ENCODE results near the gene UNC13D.
"Not testable (repeated sequence)": the region's sequence is repeated elsewhere in the genome, so short reads cannot be mapped to it uniquely, and the experiment has no call there.

The UNC13D gene

DNA sequence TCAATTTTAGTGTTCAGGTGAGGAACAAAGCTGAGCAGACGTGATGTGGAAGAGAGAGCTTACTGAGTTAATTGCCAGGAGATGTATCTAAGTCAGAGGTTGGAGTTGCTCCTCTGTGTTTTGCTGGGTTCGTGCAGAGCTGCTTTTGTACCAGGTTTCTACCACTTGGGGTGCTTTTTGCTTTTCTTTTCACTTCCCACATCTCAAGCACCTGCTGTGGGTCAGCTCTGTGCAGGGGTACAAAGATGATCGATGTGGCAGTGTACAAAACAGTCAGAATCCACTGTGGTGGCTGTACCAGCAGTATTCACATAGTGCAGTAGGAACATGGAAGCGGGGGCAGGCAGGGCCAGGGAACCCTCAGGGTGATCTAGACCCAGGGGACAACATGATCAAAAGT, 44.8 kb downstream of the UNC13D start:
- DNase-seq = no peak

- DNase-seq = no peak
Measured at GRCh38 chr17:75795820-75796607, 48.2 kb downstream of the UNC13D start.

- DNase-seq = no peak
Measured at GRCh38 chr17:75793460-75793859, 50.7 kb downstream of the UNC13D start.

GRCh38 chr17:75791254-75791653, 53.0 kb downstream of the UNC13D start:
- no peak for DNase-seq

DNA sequence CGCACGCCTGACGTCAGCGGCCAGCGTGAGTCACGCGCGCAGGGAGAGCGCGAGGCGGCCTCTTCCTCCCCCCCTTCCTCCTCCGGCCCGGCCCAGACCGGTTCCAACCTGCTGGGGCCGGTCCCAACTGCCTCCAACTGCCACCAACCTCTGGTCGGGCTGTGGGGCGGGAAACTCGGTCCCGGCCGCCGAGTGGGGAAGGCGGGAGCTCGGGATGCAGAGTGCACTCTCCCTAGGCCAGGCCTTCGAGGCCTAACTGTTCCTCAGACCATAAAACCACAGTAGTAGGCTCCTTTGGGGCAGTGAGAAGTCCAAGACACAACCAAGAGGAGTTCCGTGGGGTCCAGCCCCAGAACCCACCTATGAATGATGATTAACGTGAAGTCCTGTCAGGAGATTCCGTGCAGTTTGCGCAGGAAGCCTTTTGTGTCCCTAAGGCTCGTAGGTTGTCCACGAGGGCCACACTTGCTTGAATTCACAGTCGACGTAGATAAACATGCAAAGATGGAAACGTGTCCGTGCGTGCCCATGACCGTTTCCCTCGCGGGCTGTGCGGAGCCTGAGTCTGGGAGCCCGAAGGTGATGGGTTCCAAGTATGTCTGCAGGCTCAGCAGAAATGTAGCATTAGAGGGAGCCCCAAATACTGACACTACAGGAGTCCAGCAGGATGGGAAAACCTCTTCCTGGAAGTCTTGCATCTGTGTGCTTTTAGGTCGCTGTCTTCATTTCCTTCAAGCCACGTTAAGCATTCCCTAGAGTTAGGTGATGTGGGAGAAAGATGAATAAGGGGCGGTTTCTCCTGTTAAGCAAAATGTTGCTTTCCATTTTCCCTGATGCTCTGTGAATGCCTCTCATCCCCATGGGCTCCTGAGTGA, 59.0 kb downstream of the UNC13D start:
- DNase-seq = peak in 13 of 14 donors; percentile 87 to 99 (median 96)

GRCh38 chr17:75784473-75785015, 59.7 kb downstream of the UNC13D start, which contains the start of gene UNK:
UNK (plus strand) TSS chr17:75784806; CDS start chr17:75784881, 75 bp downstream.
- peak; percentile 87 to 99 (median 98) for DNase-seq

DNA sequence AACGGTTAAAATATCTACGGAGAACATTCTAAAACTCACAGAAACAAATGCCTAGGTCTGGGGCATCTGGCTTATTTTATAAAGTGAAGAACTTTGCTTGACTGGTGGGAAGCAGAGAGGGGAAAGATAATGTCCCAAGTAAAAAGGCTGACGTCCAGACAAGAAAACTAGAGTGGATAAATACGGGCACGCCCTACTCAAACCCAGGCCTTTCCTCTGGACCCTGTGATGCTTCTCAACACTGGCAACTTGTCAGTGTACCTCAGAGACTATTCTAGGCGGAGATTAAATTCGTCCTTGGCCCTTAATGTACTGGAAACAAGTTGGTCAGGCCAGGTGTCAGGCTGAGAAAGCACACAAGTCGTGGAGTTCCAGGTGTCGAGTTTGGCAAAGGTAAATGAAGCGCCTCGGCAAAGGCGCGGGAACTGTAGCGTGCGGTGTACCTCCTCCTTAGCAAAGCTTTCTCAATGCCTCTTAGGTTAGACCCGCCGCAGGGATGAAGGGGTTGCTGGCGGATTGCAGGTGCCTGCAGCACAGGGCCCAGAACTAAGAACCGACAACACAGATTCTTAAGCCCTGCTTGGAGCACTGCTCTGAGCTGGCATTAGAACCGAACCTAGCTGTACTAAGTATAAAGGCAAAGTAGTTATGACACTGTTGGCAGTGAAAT, 60.3 kb downstream of the UNC13D start:
- peak in 2 of 14 donors; percentile 59 to 67 for DNase-seq

GRCh38 chr17:75783069-75783783, 61.0 kb downstream of the UNC13D start:
- DNase-seq = no peak

GRCh38 chr17:75779987-75780889, 64.0 kb downstream of the UNC13D start:
- no peak for DNase-seq

DNA sequence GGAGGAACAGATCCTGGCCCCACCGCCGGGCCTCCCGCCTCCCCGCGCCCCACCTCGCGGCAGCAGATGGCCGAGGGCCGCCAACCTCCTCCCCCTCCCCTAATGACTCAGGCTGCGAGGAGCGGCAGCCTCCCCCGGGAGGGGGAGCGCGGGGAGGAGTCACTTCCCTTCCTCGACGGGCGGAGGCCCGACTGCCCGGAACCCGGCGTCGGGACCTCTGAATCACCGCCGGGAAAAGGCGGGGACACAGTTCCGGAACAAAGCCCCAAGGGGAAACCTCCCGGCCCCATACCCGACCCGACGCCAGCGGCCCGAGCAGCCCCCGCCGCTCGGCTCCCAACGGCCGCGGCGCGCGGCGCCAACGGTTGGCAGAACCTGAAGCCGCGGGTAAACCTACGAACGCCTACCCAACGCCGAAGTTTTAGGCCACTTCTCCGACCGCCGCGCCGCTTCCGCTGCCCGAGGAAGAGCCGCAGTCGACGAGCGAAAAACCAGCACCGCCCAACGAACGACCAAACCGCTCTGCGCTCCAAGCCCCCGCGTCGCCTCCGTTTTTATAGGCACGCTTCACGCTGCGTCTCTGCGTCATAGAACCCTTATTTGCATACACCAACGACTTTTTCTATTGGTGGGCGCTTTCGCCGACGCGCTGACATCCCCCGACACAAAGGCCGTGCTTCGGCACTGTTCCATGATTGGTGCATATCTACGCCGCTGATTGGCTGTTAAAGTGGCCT, 64.8 kb downstream of the UNC13D start:
- DNase-seq = peak; percentile 74 to 99 (median 94)

DNA sequence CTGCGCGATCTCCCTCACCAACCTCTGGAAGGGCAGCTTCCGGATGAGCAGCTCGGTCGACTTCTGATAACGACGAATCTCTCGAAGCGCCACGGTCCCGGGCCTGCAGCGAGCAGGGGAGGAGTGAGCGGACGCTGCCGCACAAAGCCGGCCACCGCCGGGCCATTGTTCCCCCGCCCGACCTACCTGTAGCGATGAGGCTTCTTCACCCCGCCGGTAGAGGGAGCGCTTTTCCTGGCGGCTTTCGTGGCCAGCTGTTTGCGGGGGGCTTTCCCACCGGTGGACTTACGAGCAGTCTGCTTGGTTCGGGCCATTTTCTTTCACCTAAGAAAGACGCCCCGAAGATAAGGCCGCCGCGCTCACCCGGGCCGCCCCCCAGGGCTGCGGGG, 65.3 kb downstream of the UNC13D start:
- DNase-seq = peak in 1 of 14 donors; percentile 66

DNA sequence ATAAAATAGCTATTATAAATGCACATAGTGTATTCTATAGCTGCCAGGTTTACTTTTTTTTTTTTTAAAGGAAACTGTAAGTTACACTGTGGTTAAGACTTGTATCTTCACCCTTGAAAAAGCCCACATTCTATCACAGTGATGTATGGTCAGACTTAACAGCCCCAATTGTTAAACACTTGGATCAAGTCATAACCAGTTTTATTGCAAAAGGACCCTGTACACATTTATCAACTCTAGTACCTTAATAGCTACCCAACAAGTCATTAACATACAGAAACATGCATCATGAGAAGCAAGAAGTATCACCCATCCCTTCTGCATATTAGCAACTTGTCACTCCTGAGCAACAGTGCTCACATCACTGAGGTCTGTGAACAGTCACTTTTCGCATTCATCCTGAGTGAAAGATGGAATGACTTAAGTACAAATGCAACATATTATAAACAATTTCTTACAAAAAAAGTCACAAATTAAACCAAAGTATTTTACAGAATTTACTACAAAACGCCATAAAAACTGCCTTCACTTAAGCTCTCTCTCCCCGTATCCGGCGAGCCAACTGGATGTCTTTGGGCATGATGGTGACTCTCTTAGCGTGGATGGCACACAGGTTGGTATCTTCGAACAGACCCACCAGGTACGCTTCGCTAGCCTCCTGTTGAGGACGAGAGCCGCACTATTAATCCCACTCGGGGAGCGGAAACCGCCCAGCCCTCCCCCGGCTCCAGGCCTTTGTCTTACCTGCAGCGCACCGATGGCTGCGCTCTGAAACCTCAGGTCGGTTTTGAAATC, 65.9 kb downstream of the UNC13D start:
- not testable (repeated sequence) for DNase-seq

- no peak for DNase-seq
Measured at GRCh38 chr17:75777296-75777922, 66.8 kb downstream of the UNC13D start.

Data from C1 segment of cervical spinal cord (tissue), 14 donors.